ENCODE results near the gene KIFAP3.
"Not testable (repeated sequence)": the region's sequence is repeated elsewhere in the genome, so short reads cannot be mapped to it uniquely, and the experiment has no call there.

KIFAP3 gene

GRCh38 chr1:169882039-169882511, 192.4 kb downstream of the KIFAP3 start:
- no peak for DNase-seq

- no peak for DNase-seq
These were observed 195.3 kb downstream of the KIFAP3 start for GRCh38 chr1:169879034-169879840.

GRCh38 chr1:169878498-169878897, 196.0 kb downstream of the KIFAP3 start:
- DNase-seq, result no peak

GRCh38 chr1:169877800-169878491, 196.5 kb downstream of the KIFAP3 start:
- no peak for DNase-seq

GRCh38 chr1:169874229-169874628, 200.3 kb downstream of the KIFAP3 start:
- no peak for DNase-seq

- no peak for DNase-seq
These were observed 200.8 kb downstream of the KIFAP3 start for GRCh38 chr1:169873582-169874199.

- DNase-seq, result no peak
These were observed 201.6 kb downstream of the KIFAP3 start for GRCh38 chr1:169872906-169873305.

- not testable (repeated sequence) for DNase-seq
These were observed 202.5 kb downstream of the KIFAP3 start for GRCh38 chr1:169871988-169872387.

All from NCI-H1048 (cell line).